T follicular helper cell (primary cell): ENCODE data around the gene ARHGAP22.
"Not testable (repeated sequence)": the region's sequence is repeated elsewhere in the genome, so short reads cannot be mapped to it uniquely, and the experiment has no call there.

Experiments used
- DNase-seq: peaks from one replicate; pipeline ENCODE4 v3.0.0-alpha.2; 2020; ENCODE audit warnings: low read depth
- total RNA-seq, 2 experiments: gene quantifications; one replicate each; lab custom pipeline; 2026; lab: John Stamatoyannopoulos, UW

ARHGAP22 gene
- total RNA-seq: 0.22 to 0.78 reads per million in 2 experiments

DNA sequence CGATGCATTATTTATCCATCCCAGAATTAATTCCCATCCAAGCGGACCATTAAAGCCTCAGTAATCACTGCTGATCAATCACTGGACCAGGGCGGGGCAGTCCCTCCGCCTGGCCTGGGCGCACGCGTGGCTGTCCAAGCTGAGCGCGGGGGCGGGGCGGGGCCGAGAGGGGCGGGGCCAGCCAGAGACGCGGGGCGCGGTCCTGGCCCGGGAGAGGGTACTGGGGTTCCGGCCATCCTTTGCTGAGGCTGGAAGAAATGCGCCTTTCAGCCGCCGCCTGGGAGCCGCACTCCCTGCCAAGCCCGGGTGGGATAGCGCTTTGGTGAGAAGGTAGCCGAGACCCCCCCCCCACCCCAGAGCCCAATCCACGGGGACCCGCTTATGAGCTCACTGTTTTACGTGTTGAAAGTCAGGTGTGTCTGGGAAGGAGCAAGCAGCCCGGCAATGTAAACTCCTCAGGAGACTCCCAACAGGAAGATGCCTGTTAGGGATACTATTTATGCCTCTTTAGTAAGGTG lies at the start of gene ARHGAP22:
ARHGAP22 (minus strand) TSS at position 83 of the 518 bp plus-strand sequence. CDS start 277 bp downstream, outside the sequence.
- no peak for DNase-seq

GRCh38 chr10:48653944-48654698 lies 49.2 kb upstream of the ARHGAP22 start:
- DNase-seq: no peak

GRCh38 chr10:48653347-48653746 lies 48.5 kb upstream of the ARHGAP22 start:
- DNase-seq: no peak

DNA sequence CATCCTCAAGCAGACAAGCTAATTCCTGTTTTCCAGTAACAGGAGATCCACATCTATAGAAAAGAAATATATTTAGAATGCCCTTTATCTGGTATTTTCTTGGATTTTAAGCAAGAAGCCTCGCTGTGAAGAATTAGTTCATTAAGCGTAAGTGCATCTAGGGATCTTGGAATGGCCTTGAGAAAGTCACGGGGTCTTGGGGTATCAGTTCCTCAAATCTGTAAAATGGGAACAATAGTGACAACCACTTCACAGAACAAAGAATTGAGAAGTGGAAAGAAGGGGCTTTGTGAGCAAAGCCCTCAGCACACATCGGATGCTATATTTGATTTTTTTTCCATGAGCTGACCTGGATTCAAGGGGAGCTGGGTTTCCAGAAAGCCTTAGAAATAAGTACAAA lies 47.5 kb upstream of the ARHGAP22 start:
- no peak for DNase-seq

DNA sequence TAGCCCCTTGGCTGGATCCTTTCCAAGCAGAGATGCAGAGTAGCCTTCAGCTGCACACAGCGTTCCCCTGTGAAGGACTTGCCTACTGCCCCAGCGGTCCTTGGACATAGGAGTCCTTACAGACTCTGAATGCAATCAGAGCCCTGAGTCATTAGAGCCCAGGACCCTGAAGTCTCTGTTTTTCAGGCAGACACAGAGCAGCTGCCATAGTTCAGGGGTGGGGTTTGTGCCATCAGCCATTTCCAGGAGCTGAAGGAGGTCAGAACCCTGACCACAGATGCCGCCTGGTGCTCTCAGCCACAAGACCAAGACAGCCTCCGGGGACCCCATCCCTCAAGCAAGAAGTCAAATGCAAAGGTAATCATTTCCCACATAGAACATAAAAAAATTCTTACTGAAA lies 47.0 kb upstream of the ARHGAP22 start:
- no peak for DNase-seq

GRCh38 chr10:48651293-48651692 lies 46.4 kb upstream of the ARHGAP22 start:
- DNase-seq: no peak

DNA sequence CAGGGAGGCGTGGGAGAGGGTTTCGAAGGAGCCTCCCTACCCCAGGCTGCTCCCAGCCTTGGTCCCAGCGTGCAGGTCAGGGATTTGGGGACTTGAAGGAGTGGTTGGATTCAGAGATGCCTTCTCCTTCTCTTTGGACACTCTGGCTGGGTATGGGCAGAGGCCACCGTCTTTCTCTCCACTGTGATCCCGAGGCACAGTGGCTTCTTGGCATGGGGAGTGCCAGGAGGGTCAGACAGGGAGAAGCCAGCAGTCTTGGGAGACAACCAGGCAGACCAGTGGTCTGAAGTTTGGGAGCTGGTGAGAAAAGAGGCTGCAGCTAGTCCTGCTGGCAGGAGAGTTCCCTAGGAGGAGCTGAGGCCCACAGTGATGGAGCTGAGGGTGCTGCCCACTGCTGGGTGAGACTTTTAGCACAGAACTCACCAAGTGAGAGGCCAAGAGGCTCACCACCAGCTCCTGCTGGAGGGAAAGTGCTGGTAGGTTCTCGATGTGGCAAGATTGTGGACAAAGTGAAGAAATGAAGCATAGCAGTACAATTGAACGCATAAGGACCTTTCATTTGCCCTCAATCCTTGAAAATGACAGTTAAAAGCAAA lies 44.6 kb upstream of the ARHGAP22 start:
- DNase-seq: no peak

- no peak for DNase-seq
These were observed 43.5 kb upstream of the ARHGAP22 start for GRCh38 chr10:48648172-48648942.

DNA sequence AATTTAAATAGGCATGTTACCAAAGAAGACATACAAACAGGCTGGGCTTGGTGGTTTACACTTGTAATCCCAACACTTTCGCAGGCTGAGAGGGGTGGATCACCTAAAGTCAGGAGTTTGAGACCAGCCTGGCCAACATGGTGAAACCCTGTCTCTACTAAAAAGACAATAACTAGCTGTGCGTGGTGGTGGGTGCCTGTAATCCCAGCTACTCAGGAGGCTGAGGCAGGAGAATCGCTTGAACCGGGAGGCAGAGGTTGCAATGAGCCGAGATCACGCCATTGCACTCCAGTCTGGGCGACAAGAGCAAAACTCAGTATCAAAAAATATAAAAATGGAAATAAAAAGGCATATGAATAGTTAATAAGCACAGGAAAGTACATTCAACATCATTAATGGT lies 42.2 kb upstream of the ARHGAP22 start:
- DNase-seq: not testable (repeated sequence)

GRCh38 chr10:48645600-48645999 lies 40.7 kb upstream of the ARHGAP22 start:
- DNase-seq: no peak

GRCh38 chr10:48641099-48641690 lies 36.3 kb upstream of the ARHGAP22 start:
- not testable (repeated sequence) for DNase-seq

GRCh38 chr10:48640326-48640725 lies 35.5 kb upstream of the ARHGAP22 start:
- DNase-seq: no peak

DNA sequence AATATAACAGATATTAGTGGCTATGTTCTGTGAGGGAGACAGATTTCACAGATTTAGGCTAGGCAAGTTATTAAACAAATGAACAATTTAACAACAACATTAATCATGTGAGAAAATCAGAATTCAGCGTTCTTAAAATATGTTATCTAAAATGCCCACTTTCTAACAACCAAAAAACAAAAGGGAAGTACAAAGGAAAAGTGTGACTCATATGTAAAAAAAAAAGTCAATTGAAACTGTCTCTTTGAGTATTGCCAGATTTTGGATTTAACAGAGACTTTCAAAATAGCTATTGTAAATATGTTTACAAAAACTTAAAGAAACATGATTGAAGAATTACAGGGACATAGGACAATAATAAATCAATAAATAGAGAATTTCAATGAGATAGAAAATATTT lies 34.8 kb upstream of the ARHGAP22 start:
- DNase-seq: no peak

- no peak for DNase-seq
These were observed 34.1 kb upstream of the ARHGAP22 start for GRCh38 chr10:48638739-48639527.

DNA sequence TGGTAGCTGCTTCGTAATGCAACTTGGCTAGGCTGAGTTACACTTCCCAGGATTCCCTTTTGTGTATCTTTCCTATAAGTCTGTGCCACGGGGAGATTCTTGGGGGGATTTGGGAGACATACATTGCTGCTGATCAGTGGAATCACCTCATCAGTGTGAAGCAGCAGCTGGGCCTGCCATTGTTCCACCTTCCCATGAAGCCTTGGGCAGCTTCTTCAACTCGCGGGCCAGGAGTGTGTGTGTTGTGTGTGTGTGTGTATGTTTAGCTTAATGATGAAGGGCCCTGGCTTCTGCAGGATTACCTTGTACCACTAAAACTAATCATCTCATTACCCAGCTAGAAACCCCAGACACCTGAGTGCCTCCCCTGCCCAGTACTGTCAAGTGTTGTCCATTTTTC lies 33.3 kb upstream of the ARHGAP22 start:
- no peak for DNase-seq

DNA sequence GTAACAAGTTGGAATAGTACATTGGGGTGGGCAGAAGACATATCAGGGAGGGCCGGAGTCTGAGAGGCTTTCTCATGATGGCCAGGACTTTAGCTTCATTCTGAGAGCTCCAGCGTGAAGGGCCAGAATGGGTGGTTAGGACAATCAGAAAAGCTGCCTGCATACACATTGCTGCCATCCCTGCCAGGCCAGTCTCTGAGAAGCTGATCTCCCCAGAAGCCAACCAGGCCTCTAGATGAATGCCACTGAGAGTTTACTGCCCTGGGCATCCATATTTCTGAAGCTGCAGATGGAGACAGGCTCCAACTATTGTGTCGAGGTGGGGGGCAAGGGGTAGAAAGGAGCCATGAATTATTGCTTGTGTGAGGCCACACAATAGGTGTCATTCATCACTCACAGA lies 32.0 kb upstream of the ARHGAP22 start:
- DNase-seq: no peak

GRCh38 chr10:48636231-48636630 lies 31.4 kb upstream of the ARHGAP22 start:
- no peak for DNase-seq

GRCh38 chr10:48634984-48635557 lies 30.2 kb upstream of the ARHGAP22 start:
- DNase-seq: no peak

GRCh38 chr10:48634198-48634983 lies 29.5 kb upstream of the ARHGAP22 start:
- no peak for DNase-seq
